Mucosa of stomach (tissue), 1 donor: ENCODE measurements around the gene ZNF445.
"Not testable (repeated sequence)": the region's sequence is repeated elsewhere in the genome, so short reads cannot be mapped to it uniquely, and the experiment has no call there.

Experiments
- H3K27me3 ChIP-seq: one replicate; pipeline ENCODE4 v1.7.0; 2013; ENCODE audit warnings: mild to moderate bottlenecking, low read length; ENCODE audit not compliant: control insufficient read depth, insufficient read depth
- H3K36me3 ChIP-seq: one replicate; pipeline ENCODE4 v1.7.0; 2013; ENCODE audit warnings: low read length; ENCODE audit not compliant: control insufficient read depth, insufficient read depth
- H3K4me1 ChIP-seq: one replicate; pipeline ENCODE4 v1.7.0; 2013; ENCODE audit warnings: mild to moderate bottlenecking, low read length; ENCODE audit not compliant: control insufficient read depth, insufficient read depth
- H3K4me3 ChIP-seq: one replicate; pipeline ENCODE4 v1.7.0; 2013; ENCODE audit warnings: low read length
- H3K9ac ChIP-seq: one replicate; pipeline ENCODE4 v1.7.0; 2013; ENCODE audit warnings: mild to moderate bottlenecking, low read length, moderate library complexity
- H3K9me3 ChIP-seq: one replicate; pipeline ENCODE4 v1.7.0; 2013; ENCODE audit warnings: mild to moderate bottlenecking, low read length, moderate library complexity; ENCODE audit not compliant: control insufficient read depth
- donor health status: Pancreatic carcinoma.

Gene ZNF445

DNA sequence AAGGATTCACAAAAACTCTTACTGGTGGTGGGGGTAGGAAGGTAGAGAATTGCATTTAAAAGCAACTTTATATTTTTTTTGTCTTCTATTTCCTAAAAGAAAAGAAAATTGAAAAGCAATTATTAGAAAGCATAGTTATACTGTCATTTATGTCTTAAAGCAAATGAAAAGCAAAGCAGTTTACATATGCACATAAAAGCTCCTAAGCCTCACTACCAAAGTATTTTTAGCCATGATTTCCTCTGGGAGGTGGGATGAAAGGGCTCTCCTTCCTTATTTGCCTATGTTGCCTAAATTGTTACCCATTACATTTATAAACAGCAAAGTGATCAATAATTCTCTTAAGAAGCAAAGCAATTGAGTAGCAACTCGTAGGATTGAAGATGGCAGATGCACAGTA lies 7.0 kb downstream of the ZNF445 start:
- Histone ChIP-seq H3K27me3 (no peaks in the 10 kb centered on the region), H3K4me3 (no peak overlapping the region), H3K9ac (no peak overlapping the region), H3K4me1 (peaks cover 10% of the 10 kb centered on the region), H3K36me3 (no peaks in the 10 kb centered on the region), H3K9me3 (no peaks in the 10 kb centered on the region)

DNA sequence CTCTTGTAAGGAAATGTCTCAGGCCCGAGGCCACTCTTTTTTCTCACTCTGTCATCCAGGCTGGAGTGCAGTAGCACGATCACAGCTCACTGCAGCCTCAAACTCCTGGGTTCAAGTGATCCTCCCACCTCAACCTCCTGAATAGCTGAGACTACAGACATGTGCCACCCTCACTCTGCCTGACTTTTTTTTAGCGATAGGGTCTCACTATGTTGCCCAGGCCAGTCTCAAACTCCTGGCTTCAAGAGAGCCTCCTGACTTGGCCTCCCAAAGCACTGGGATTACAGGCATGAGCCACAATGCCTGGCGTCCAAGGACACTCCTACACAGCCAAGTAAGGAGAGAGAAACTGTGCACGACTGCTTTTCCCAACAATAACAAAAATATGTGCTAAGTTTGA lies 7.6 kb downstream of the ZNF445 start:
- Histone ChIP-seq H3K9me3 (no peaks in the 10 kb centered on the region), H3K27me3 (no peaks in the 10 kb centered on the region), H3K36me3 (no peaks in the 10 kb centered on the region), H3K4me1 (peaks cover 10% of the 10 kb centered on the region), H3K9ac (no peak overlapping the region), H3K4me3 (no peak overlapping the region)

- Histone ChIP-seq H3K4me1 (peaks cover 10% of the 10 kb centered on the region), H3K9me3 (no peaks in the 10 kb centered on the region), H3K9ac (no peak overlapping the region), H3K4me3 (no peak overlapping the region), H3K36me3 (no peaks in the 10 kb centered on the region), H3K27me3 (no peaks in the 10 kb centered on the region)
Measured at GRCh38 chr3:44468572-44469520, 8.6 kb downstream of the ZNF445 start.

DNA sequence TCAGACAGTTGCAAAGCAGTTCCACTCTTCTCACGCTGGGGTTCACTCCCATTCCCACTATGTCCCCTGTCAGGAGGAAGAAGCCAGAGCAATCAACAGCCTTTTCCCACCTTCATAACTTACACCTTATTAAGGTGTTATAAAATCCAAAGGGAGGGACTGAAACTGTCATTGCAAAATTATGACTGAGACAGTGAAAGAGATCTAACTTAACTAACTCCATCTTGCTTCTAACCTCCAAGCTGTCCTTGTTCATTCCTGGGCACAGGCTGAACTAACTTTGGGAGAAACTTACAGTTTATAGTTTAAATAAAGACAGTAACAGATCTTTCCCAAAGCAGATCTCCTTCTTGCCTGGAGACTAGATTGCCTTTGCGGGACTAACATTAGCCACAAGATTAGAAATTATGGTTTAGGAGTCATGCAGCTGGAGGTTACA lies 9.4 kb downstream of the ZNF445 start:
- H3K36me3 ChIP-seq, H3K9me3 ChIP-seq, H3K4me3 ChIP-seq, H3K4me1 ChIP-seq, H3K9ac ChIP-seq, H3K27me3 ChIP-seq: not testable (repeated sequence)

DNA sequence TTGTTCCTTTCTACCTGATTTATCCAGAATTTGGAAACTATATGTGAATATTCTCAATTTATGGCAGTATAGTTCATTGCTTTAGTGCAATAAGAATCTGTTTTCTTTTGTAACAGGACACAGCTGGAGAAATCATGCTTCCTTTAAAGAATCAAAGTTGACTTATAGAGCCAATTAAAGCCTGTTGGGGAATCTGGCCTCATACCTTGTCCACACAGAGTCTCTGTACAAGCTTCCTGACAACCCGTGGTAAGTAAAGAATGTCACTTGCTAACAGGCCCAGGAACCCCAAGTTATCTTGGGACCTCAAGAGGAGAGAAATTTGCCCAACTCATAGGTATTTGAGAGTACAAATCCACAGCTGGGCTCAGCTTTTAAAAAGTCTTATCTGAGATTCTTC lies 10.2 kb downstream of the ZNF445 start:
- Histone ChIP-seq H3K9ac (no peak overlapping the region), H3K9me3 (no peaks in the 10 kb centered on the region), H3K4me1 (peaks cover 10% of the 10 kb centered on the region), H3K36me3 (no peaks in the 10 kb centered on the region), H3K27me3 (no peaks in the 10 kb centered on the region), H3K4me3 (no peak overlapping the region)

GRCh38 chr3:44464920-44465319 lies 12.6 kb downstream of the ZNF445 start:
- H3K27me3 ChIP-seq, H3K36me3 ChIP-seq, H3K4me1 ChIP-seq, H3K9me3 ChIP-seq, H3K9ac ChIP-seq, H3K4me3 ChIP-seq: not testable (repeated sequence)

- Histone ChIP-seq H3K9me3 (peaks cover 8% of the 10 kb centered on the region), H3K27me3 (no peaks in the 10 kb centered on the region), H3K4me1 (peaks cover 10% of the 10 kb centered on the region), H3K36me3 (peaks cover 7% of the 10 kb centered on the region), H3K9ac (no peak overlapping the region), H3K4me3 (no peak overlapping the region)
Measured at GRCh38 chr3:44464509-44464908, 13.0 kb downstream of the ZNF445 start.

GRCh38 chr3:44460050-44460449 lies 17.4 kb downstream of the ZNF445 start:
- H3K36me3 ChIP-seq = peaks cover 17% of the 10 kb centered on the region
- H3K27me3 ChIP-seq, H3K4me1 ChIP-seq, H3K9me3 ChIP-seq, H3K4me3 ChIP-seq, H3K9ac ChIP-seq: not testable (repeated sequence)

DNA sequence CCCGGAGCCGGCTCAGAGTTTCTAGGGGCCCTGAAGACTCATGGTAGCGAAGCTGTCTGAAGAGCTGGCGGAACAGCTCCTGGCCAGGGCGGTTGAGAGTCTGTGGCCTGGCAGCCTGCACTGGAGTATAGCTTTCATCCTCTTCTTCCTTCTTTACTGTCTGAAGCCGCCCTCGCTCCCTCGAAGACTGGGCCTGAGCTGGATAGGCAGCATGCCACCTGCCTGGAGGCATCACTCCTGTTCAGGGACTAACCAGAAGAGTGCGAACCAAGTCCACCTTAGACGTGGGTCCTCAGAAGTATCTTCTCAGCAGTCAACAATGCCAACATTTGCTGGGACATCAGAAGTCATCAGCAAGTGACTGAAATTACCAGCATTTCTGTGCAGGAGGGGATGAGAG lies 22.2 kb downstream of the ZNF445 start:
- H3K9ac ChIP-seq = no peak overlapping the region
- H3K36me3 ChIP-seq = peaks cover 18% of the 10 kb centered on the region

GRCh38 chr3:44454258-44454657 lies 23.2 kb downstream of the ZNF445 start:
- H3K9me3 ChIP-seq = no peaks in the 10 kb centered on the region
- no peaks in the 10 kb centered on the region for H3K4me1 ChIP-seq
- H3K4me3 ChIP-seq = no peak overlapping the region
- H3K36me3 ChIP-seq = peaks cover 24% of the 10 kb centered on the region
- H3K27me3 ChIP-seq = no peaks in the 10 kb centered on the region
- H3K9ac ChIP-seq = no peak overlapping the region

More for the DNA sequence above, 22.2 kb downstream of the ZNF445 start:
- Histone ChIP-seq H3K27me3 (no peaks in the 10 kb centered on the region), H3K9me3 (no peaks in the 10 kb centered on the region), H3K4me3 (no peak overlapping the region), H3K4me1 (no peaks in the 10 kb centered on the region)

- no peaks in the 10 kb centered on the region for H3K27me3 ChIP-seq
- H3K4me1 ChIP-seq = no peaks in the 10 kb centered on the region
- H3K36me3 ChIP-seq = peaks cover 24% of the 10 kb centered on the region
- no peak overlapping the region for H3K4me3 ChIP-seq
- H3K9me3 ChIP-seq = no peaks in the 10 kb centered on the region
- H3K9ac ChIP-seq = no peak overlapping the region
Measured at GRCh38 chr3:44451441-44451840, 26.0 kb downstream of the ZNF445 start.

- Histone ChIP-seq H3K36me3 (peaks cover 9% of the 10 kb centered on the region), H3K27me3 (no peaks in the 10 kb centered on the region), H3K4me3 (no peak overlapping the region), H3K4me1 (no peaks in the 10 kb centered on the region), H3K9ac (no peak overlapping the region), H3K9me3 (no peaks in the 10 kb centered on the region)
Measured at GRCh38 chr3:44446929-44447328, 30.5 kb downstream of the ZNF445 start.
